Type B pancreatic cell (in vitro differentiated cells): Measurements from ENCODE around the gene WDR27. TPM values are rescaled to one million over a fixed set of nuclear protein-coding genes. Genes with fewer than 3 reads are reported as not detected.

Experiments
- DNase-seq: peaks from one replicate; pipeline ENCODE4 v3.0.0; 2021; ENCODE audit warnings: mixed read lengths; ENCODE audit not compliant: unreplicated experiment; ENCODE audit errors: extremely low spot score
- H3K27ac Mint-ChIP-seq: 2 replicates; pipeline ENCODE4 v1.8.0; 2021; ENCODE audit warnings: mild to moderate bottlenecking, mixed read lengths
- H3K27me3 Mint-ChIP-seq: 2 replicates; pipeline ENCODE4 v1.8.0; 2021; ENCODE audit warnings: mixed read lengths
- H3K36me3 Mint-ChIP-seq: 2 replicates; pipeline ENCODE4 v1.8.0; 2021; ENCODE audit warnings: mixed read lengths
- H3K4me1 Mint-ChIP-seq: one replicate; pipeline ENCODE4 v1.8.0; 2021; ENCODE audit warnings: mixed read lengths; ENCODE audit not compliant: unreplicated experiment
- H3K4me3 Mint-ChIP-seq: 2 replicates; pipeline ENCODE4 v1.8.0; 2021; ENCODE audit warnings: mild to moderate bottlenecking, mixed read lengths
- H3K9me3 Mint-ChIP-seq: 2 replicates; pipeline ENCODE4 v1.8.0; 2021; ENCODE audit warnings: mixed read lengths
- CTCF ChIP-seq: fragments of 200-600 bp; sonication (generic); conservative IDR thresholded peaks from 2 replicates; pipeline ENCODE4 v1.5.0; 2021; ENCODE audit warnings: antibody characterized with exemption, mild to moderate bottlenecking
- total RNA-seq: library from RNA; stranded (reverse); gene quantifications from 2 replicates; pipeline ENCODE4 v1.2.1, GENCODE V29; 2021; ENCODE audit warnings: low replicate concordance

Gene WDR27
- total RNA-seq, 1 donor from 2014 or later: 112 TPM

- Mint-ChIP-seq H3K27me3 (no peaks in the 10 kb centered on the region), H3K4me1 (peaks cover 8% of the 10 kb centered on the region)
- TF ChIP-seq CTCF: no peak
Measured at GRCh38 chr6:169503422-169504152, 198.2 kb downstream of the WDR27 start.

GRCh38 chr6:169502445-169502844 lies 199.4 kb downstream of the WDR27 start:
- no peaks in the 10 kb centered on the region for H3K27me3 Mint-ChIP-seq

More at GRCh38 chr6:169503422-169504152, 198.2 kb downstream of the WDR27 start:
- Mint-ChIP-seq H3K9me3 (peaks cover 4% of the 10 kb centered on the region), H3K27ac (no peak overlapping the region), H3K4me3 (no peak overlapping the region), H3K36me3 (no peaks in the 10 kb centered on the region)
- DNase-seq: no peak

GRCh38 chr6:169501777-169502313 lies 200.0 kb downstream of the WDR27 start:
- no peaks in the 10 kb centered on the region for H3K27me3 Mint-ChIP-seq
- no peak for DNase-seq

More at GRCh38 chr6:169502445-169502844, 199.4 kb downstream of the WDR27 start:
- DNase-seq: no peak
- Mint-ChIP-seq H3K27ac (no peak overlapping the region), H3K9me3 (no peaks in the 10 kb centered on the region), H3K4me3 (no peak overlapping the region), H3K36me3 (no peaks in the 10 kb centered on the region), H3K4me1 (peaks cover 8% of the 10 kb centered on the region)
- TF ChIP-seq CTCF: no peak

GRCh38 chr6:169501128-169501527 lies 200.7 kb downstream of the WDR27 start:
- no peaks in the 10 kb centered on the region for H3K36me3 Mint-ChIP-seq
- no peak for DNase-seq
- H3K27ac Mint-ChIP-seq: no peak overlapping the region
- no peaks in the 10 kb centered on the region for H3K27me3 Mint-ChIP-seq
- H3K4me1 Mint-ChIP-seq: peaks cover 8% of the 10 kb centered on the region
- TF ChIP-seq CTCF: no peak
- H3K9me3 Mint-ChIP-seq: no peaks in the 10 kb centered on the region
- H3K4me3 Mint-ChIP-seq: no peak overlapping the region

More at GRCh38 chr6:169501777-169502313, 200.0 kb downstream of the WDR27 start:
- Mint-ChIP-seq H3K27ac (no peak overlapping the region), H3K4me1 (peaks cover 8% of the 10 kb centered on the region), H3K36me3 (no peaks in the 10 kb centered on the region), H3K9me3 (no peaks in the 10 kb centered on the region), H3K4me3 (no peak overlapping the region)
- no peak for TF ChIP-seq CTCF

- H3K4me3 Mint-ChIP-seq: no peak overlapping the region
- H3K9me3 Mint-ChIP-seq: peaks cover 4% of the 10 kb centered on the region
- no peaks in the 10 kb centered on the region for H3K27me3 Mint-ChIP-seq
- TF ChIP-seq CTCF: no peak
- DNase-seq: no peak
- H3K4me1 Mint-ChIP-seq: peaks cover 8% of the 10 kb centered on the region
- no peak overlapping the region for H3K27ac Mint-ChIP-seq
- no peaks in the 10 kb centered on the region for H3K36me3 Mint-ChIP-seq
Measured at GRCh38 chr6:169500688-169501087, 201.1 kb downstream of the WDR27 start.
